Thyroid gland (tissue), 4 donors: Measurements from ENCODE around the gene FKBP9.

Experiments used
- CTCF ChIP-seq, 6 experiments: fragments of 200-600 bp in 3 of 6; fragments of 450-650 bp in 3 of 6; sonication (generic) in 3 of 6; IDR thresholded peaks; one replicate each; pipeline ENCODE4 v1.5.1; 2016 to 2019; ENCODE audit warnings: antibody characterized with exemption in 6 of 6, mild to moderate bottlenecking in 2 of 6, inconsistent platforms in 1 of 6, moderate library complexity in 1 of 6
- POLR2A ChIP-seq, 2 donors: fragments of 450-650 bp; IDR thresholded peaks; one replicate each; pipeline ENCODE4 v1.6.1; 2017; ENCODE audit warnings: antibody characterized with exemption in 2 of 2, mild to moderate bottlenecking in 2 of 2, moderate library complexity in 1 of 2

DNA sequence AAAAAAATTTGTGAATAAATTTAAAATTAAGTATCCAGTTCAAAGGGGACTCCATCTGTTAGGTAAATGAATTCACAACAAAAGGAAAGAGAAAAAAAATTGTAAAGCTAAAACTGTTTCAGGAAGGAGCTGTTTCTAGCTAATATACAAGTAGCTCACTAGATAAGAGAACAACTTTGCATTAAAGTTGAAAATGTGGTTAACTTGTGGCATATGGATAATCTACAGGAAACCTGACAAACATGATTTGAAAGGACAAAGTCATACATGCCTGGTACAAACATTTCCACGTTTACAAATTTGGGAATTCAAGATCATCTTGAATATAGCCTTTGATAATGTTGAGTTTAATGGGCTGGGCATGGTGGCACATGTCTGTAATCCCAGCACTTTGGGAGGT lies 96.5 kb downstream of the FKBP9 start:
- TF ChIP-seq POLR2A (IDR thresholded peaks at IDR 0.05): no peak
- no peak for TF ChIP-seq CTCF (IDR thresholded peaks at IDR 0.05)
